DOHH2 (cell line): ENCODE measurements around the gene TSPAN32.

ENCODE experiments used
- EZH2phosphoT487 ChIP-seq: fragments of 200-600 bp; sonication (generic); IDR thresholded peaks from 2 replicates; pipeline ENCODE4 v1.6.1; 2017; ENCODE audit warnings: borderline replicate concordance, mild to moderate bottlenecking, antibody characterized with exemption, low read length, moderate library complexity, mixed read lengths
- TF ChIP-seq, protein P1 (sequence below): fragments of 200-600 bp; sonication (generic); IDR thresholded peaks from one replicate; pipeline ENCODE4 v1.5.1; 2014; ENCODE audit warnings: antibody characterized with exemption, mild to moderate bottlenecking, low read depth, low read length; ENCODE audit not compliant: poor library complexity, severe bottlenecking

DNA sequence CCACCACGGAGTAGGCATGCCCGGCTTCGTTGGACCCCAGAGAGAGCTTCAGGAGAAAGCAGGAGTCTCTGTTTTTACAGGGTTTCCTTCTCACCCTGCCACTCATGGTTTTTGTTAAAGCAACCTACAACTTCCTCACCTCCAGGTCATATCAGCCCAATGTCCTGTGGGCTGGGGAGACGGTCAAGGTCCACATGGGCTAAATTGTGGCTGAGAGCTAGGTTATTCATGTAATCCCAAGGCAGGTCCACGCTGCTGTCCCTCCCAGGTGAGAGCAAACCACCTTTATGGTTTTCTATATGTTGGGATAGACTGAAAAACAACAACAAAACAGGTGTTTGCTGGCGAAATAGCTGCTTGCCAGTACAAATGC lies 19.5 kb downstream of the TSPAN32 start:
- TF ChIP-seq EZH2phosphoT487 = no peak
- TF ChIP-seq, protein P1, sequence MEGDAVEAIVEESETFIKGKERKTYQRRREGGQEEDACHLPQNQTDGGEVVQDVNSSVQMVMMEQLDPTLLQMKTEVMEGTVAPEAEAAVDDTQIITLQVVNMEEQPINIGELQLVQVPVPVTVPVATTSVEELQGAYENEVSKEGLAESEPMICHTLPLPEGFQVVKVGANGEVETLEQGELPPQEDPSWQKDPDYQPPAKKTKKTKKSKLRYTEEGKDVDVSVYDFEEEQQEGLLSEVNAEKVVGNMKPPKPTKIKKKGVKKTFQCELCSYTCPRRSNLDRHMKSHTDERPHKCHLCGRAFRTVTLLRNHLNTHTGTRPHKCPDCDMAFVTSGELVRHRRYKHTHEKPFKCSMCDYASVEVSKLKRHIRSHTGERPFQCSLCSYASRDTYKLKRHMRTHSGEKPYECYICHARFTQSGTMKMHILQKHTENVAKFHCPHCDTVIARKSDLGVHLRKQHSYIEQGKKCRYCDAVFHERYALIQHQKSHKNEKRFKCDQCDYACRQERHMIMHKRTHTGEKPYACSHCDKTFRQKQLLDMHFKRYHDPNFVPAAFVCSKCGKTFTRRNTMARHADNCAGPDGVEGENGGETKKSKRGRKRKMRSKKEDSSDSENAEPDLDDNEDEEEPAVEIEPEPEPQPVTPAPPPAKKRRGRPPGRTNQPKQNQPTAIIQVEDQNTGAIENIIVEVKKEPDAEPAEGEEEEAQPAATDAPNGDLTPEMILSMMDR = no peak
